GM23338 (cell line): ENCODE results near the gene ARHGEF17.

Source experiments
- CREB1 ChIP-seq: fragments of 250-450 bp; sonication (Bioruptor Pico); IDR thresholded peaks from 2 replicates; pipeline ENCODE4 v1.5.0; 2020; ENCODE audit warnings: low read depth, mild to moderate bottlenecking, moderate library complexity
- CTCF ChIP-seq, 2 experiments: fragments of 200-600 bp in 1 of 2; sonication (generic) in 1 of 2; conservative IDR thresholded peaks; 2 replicates each; pipeline versions ENCODE4 v1.5.1 to v1.6.1; 2016 to 2017; ENCODE audit warnings: antibody characterized with exemption in 2 of 2, low read depth in 2 of 2, mild to moderate bottlenecking in 2 of 2, moderate library complexity in 1 of 2
- EZH2 ChIP-seq: fragments of 200-600 bp; sonication (generic); IDR thresholded peaks from one replicate; pipeline ENCODE4 v1.8.0; 2017; ENCODE audit warnings: antibody characterized with exemption, mild to moderate bottlenecking, low read depth; ENCODE audit not compliant: unreplicated experiment
- EZH2phosphoT487 ChIP-seq: fragments of 200-600 bp; sonication (generic); IDR thresholded peaks from one replicate; pipeline ENCODE4 v1.8.1; 2018; ENCODE audit warnings: antibody characterized with exemption; ENCODE audit not compliant: unreplicated experiment
- JUNB ChIP-seq: IDR thresholded peaks from one replicate; pipeline ENCODE4 v1.6.1; 2016; ENCODE audit warnings: antibody characterized with exemption; ENCODE audit not compliant: unreplicated experiment
- NANOG ChIP-seq: IDR thresholded peaks from 2 replicates; pipeline ENCODE4 v1.6.1; 2016; ENCODE audit warnings: antibody characterized with exemption, borderline replicate concordance
- POLR2AphosphoS5 ChIP-seq: IDR thresholded peaks from 2 replicates; pipeline ENCODE4 v1.6.1; 2016; ENCODE audit warnings: antibody characterized with exemption, low read depth
- REST ChIP-seq: IDR thresholded peaks from one replicate; pipeline ENCODE4 v1.6.1; 2018; ENCODE audit warnings: antibody characterized with exemption; ENCODE audit not compliant: unreplicated experiment
- STAT1 ChIP-seq: IDR thresholded peaks from one replicate; pipeline ENCODE4 v1.6.1; 2016; ENCODE audit warnings: antibody characterized with exemption; ENCODE audit not compliant: unreplicated experiment
- ZNF114 ChIP-seq: fragments of 250-450 bp; sonication (Bioruptor Pico); IDR thresholded peaks from 2 replicates; pipeline ENCODE4 v1.5.0; 2020; ENCODE audit warnings: mild to moderate bottlenecking, moderate library complexity
- ZNF331 ChIP-seq: fragments of 250-450 bp; sonication (Bioruptor Pico); IDR thresholded peaks from 2 replicates; pipeline ENCODE4 v1.5.0; 2020; ENCODE audit warnings: low read depth, mild to moderate bottlenecking, moderate library complexity
- ZNF462 ChIP-seq: fragments of 250-450 bp; sonication (Bioruptor Pico); IDR thresholded peaks from 2 replicates; pipeline ENCODE4 v1.5.0; 2020; ENCODE audit warnings: mild to moderate bottlenecking, moderate library complexity
- TF ChIP-seq, protein P1 (sequence below): IDR thresholded peaks from 2 replicates; pipeline ENCODE4 v1.6.1; 2016; ENCODE audit warnings: antibody characterized with exemption

DNA sequence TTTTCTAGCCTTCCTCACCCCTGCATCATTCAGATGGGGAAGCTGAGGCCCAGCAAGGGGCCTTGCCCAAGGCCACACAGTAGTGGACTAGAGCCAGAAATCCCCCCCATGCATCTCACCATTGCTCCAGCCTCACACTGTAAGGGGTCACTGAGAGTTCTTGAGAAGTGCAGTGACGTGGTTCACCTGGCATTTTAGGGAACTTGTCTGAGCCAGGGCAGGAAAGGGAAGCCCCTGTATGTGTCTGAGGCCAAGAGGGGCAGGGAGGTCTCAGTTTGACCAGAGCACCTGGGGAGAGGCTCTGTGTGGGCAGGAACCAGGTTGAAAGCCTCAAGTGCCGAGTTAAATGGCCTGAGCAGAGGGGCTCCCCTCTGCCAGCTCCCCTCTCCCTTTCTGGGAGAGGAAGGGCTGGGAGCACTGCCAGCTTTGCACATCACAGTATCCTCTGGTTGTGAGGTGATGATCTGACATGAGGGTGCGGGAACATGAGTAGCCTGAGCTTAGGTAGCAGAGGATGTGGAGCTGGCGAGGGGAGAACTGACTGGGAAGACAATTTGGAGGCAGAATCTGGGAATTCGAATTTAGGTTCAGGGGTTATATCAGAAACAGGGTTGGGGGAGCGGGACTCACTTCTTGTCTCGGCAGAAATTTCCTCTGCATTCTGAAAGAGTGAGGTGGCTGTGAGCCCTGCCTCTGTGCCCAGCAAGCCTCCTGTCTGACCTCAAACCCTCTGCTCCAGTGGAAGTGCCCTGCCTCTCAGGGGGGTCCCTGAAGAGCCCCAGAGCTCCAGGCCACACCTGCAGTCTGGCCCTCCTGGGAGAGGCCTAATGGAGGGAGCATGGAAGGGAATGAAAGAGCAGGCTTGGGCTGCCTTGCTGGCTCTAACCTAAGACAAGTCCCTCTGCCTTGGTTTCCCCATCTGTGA lies 14.6 kb downstream of the ARHGEF17 start:
- TF ChIP-seq CTCF (conservative IDR thresholded peaks at IDR 0.05; ENCODE audit: low read depth in 2 of 2) (no peak), ZNF331 (CRISPR knock-in tag) (no peak), EZH2 (no peak), REST (no peak), POLR2AphosphoS5 (no peak), EZH2phosphoT487 (no peak), CREB1 (CRISPR knock-in tag) (no peak), NANOG (no peak), JUNB (no peak), STAT1 (no peak), ZNF462 (CRISPR knock-in tag) (no peak), ZNF114 (no peak)
- TF ChIP-seq, protein P1, sequence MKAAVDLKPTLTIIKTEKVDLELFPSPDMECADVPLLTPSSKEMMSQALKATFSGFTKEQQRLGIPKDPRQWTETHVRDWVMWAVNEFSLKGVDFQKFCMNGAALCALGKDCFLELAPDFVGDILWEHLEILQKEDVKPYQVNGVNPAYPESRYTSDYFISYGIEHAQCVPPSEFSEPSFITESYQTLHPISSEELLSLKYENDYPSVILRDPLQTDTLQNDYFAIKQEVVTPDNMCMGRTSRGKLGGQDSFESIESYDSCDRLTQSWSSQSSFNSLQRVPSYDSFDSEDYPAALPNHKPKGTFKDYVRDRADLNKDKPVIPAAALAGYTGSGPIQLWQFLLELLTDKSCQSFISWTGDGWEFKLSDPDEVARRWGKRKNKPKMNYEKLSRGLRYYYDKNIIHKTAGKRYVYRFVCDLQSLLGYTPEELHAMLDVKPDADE: no peak
